SK-N-SH treated with all-trans-retinoic acid at 6 μM for 48 hours (cell line): ENCODE data around the gene PLPP7.

ENCODE experiments used
- ATAC-seq: fragments of 200-7000 bp; cut with Tn5 transposase; 3 replicates; pipeline ENCODE4 v1.9.1; 2020; ENCODE audit warnings: mild to moderate bottlenecking, moderate library complexity
- ARNTL ChIP-seq: fragments of 450-650 bp; formaldehyde crosslinking; IDR thresholded peaks from 2 replicates; pipeline ENCODE4 v1.5.0; 2020; ENCODE audit warnings: low read depth, mild to moderate bottlenecking, moderate library complexity, borderline replicate concordance
- BACH2 ChIP-seq: fragments of 250-450 bp; sonication (Bioruptor Pico); IDR thresholded peaks from 2 replicates; pipeline ENCODE4 v1.9.0; 2021; ENCODE audit warnings: mild to moderate bottlenecking, borderline replicate concordance
- CSDC2 ChIP-seq: fragments of 250-450 bp; sonication (Bioruptor Pico); IDR thresholded peaks from 2 replicates; pipeline ENCODE4 v1.5.0; 2020; ENCODE audit warnings: mild to moderate bottlenecking, moderate library complexity
- ESRRG ChIP-seq: fragments of 250-450 bp; sonication (Bioruptor Pico); IDR thresholded peaks from 2 replicates; pipeline ENCODE4 v1.6.1; 2021; ENCODE audit warnings: mild to moderate bottlenecking
- GLIS3 ChIP-seq: fragments of 250-450 bp; sonication (Bioruptor Pico); IDR thresholded peaks from 2 replicates; pipeline ENCODE4 v1.5.0; 2020; ENCODE audit warnings: mild to moderate bottlenecking, moderate library complexity
- ISL1 ChIP-seq: fragments of 250-450 bp; sonication (Bioruptor Pico); IDR thresholded peaks from 2 replicates; pipeline ENCODE4 v2.1.2; 2022; ENCODE audit warnings: mild to moderate bottlenecking, moderate library complexity
- PPARA ChIP-seq: fragments of 250-450 bp; sonication (Bioruptor Pico); IDR thresholded peaks from 2 replicates; pipeline ENCODE4 v1.5.0; 2020; ENCODE audit warnings: mild to moderate bottlenecking, borderline replicate concordance
- RARB ChIP-seq: fragments of 250-450 bp; sonication (Bioruptor Pico); IDR thresholded peaks from 2 replicates; pipeline ENCODE4 v1.8.0; 2021; ENCODE audit warnings: mild to moderate bottlenecking, moderate library complexity
- SNAI2 ChIP-seq: fragments of 250-450 bp; sonication (Bioruptor Pico); IDR thresholded peaks from 2 replicates; pipeline ENCODE4 v1.5.0; 2020; ENCODE audit warnings: mild to moderate bottlenecking, moderate library complexity
- TCF4 ChIP-seq: fragments of 250-450 bp; sonication (Bioruptor Pico); IDR thresholded peaks from 2 replicates; pipeline ENCODE4 v1.8.0; 2021; ENCODE audit warnings: mild to moderate bottlenecking, moderate library complexity, borderline replicate concordance
- ZC3H10 ChIP-seq: fragments of 250-450 bp; sonication (Bioruptor Pico); IDR thresholded peaks from 2 replicates; pipeline ENCODE4 v1.5.1; 2021; ENCODE audit warnings: mild to moderate bottlenecking, moderate library complexity
- ZFP3 ChIP-seq: fragments of 250-450 bp; sonication (Bioruptor Pico); IDR thresholded peaks from 2 replicates; pipeline ENCODE4 v1.5.0; 2020; ENCODE audit warnings: mild to moderate bottlenecking, moderate library complexity
- ZNF565 ChIP-seq: fragments of 450-650 bp; formaldehyde crosslinking; conservative IDR thresholded peaks from 2 replicates; pipeline ENCODE4 v1.5.0; 2020; ENCODE audit warnings: low read depth, mild to moderate bottlenecking, moderate library complexity
- ZNF70 ChIP-seq: fragments of 450-650 bp; formaldehyde crosslinking; IDR thresholded peaks from 2 replicates; pipeline ENCODE4 v1.5.0; 2020; ENCODE audit warnings: mild to moderate bottlenecking, moderate library complexity
- ZNF8 ChIP-seq: fragments of 450-650 bp; formaldehyde crosslinking; IDR thresholded peaks from 2 replicates; pipeline ENCODE4 v1.5.0; 2020; ENCODE audit warnings: mild to moderate bottlenecking, moderate library complexity
- TF ChIP-seq, protein P1 (sequence below): fragments of 250-450 bp; sonication (Bioruptor Pico); IDR thresholded peaks from 2 replicates; pipeline ENCODE4 v1.8.0; 2021; ENCODE audit warnings: low read depth, mild to moderate bottlenecking, moderate library complexity, borderline replicate concordance
- TF ChIP-seq, protein P2 (sequence below): fragments of 250-450 bp; sonication (Bioruptor Pico); IDR thresholded peaks from 2 replicates; pipeline ENCODE4 v1.5.1; 2020; ENCODE audit warnings: low read depth, mild to moderate bottlenecking, moderate library complexity
- TF ChIP-seq, protein P3 (sequence below): fragments of 250-450 bp; sonication (Bioruptor Pico); IDR thresholded peaks from 2 replicates; pipeline ENCODE4 v1.5.0; 2020; ENCODE audit warnings: mild to moderate bottlenecking, moderate library complexity
- TF ChIP-seq, protein P4 (sequence below): fragments of 250-450 bp; sonication (Bioruptor Pico); IDR thresholded peaks from 2 replicates; pipeline ENCODE4 v1.8.0; 2020; ENCODE audit warnings: mild to moderate bottlenecking, moderate library complexity, borderline replicate concordance
- TF ChIP-seq, protein P5 (sequence below): fragments of 250-450 bp; sonication (Bioruptor Pico); IDR thresholded peaks from 2 replicates; pipeline ENCODE4 v1.5.1; 2021; ENCODE audit warnings: mild to moderate bottlenecking, moderate library complexity

The PLPP7 gene

DNA sequence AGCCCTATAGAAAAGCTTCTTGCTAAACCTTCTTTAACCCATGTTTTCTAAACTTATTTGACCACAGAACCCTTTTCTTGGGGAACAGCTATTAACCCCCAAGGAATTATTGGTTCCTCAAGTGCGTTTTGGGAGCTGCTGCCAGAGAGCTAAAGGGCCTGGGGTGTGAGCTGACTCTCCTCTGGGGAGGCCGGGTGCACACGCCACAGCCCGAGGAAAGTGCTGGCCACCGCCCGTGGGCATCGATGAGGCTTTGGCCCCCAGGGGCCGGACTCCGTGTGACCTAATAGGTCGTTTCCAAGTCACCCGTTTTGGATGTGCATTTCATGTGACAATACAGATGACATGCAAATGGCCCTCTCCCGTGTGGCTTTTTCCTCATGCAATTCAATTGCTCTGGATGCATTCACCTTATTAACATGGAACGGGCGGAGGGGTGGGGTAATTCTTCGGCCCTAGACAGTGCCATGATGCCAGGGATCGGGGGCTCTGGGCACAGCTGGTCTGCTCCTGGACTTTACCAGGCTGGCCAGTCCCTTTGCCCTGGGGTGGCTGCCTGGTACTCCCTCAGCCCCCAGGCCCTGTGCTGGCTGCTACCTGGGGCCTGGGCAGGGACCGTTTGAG is 19.5 kb downstream of the PLPP7 start (continued):
- TF ChIP-seq ZNF565 (CRISPR knock-in tag) = no peak
- TF ChIP-seq, protein P1, sequence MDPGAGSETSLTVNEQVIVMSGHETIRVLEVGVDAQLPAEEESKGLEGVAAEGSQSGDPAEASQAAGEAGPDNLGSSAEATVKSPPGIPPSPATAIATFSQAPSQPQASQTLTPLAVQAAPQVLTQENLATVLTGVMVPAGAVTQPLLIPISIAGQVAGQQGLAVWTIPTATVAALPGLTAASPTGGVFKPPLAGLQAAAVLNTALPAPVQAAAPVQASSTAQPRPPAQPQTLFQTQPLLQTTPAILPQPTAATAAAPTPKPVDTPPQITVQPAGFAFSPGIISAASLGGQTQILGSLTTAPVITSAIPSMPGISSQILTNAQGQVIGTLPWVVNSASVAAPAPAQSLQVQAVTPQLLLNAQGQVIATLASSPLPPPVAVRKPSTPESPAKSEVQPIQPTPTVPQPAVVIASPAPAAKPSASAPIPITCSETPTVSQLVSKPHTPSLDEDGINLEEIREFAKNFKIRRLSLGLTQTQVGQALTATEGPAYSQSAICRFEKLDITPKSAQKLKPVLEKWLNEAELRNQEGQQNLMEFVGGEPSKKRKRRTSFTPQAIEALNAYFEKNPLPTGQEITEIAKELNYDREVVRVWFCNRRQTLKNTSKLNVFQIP (CRISPR knock-in tag) = no peak

DNA sequence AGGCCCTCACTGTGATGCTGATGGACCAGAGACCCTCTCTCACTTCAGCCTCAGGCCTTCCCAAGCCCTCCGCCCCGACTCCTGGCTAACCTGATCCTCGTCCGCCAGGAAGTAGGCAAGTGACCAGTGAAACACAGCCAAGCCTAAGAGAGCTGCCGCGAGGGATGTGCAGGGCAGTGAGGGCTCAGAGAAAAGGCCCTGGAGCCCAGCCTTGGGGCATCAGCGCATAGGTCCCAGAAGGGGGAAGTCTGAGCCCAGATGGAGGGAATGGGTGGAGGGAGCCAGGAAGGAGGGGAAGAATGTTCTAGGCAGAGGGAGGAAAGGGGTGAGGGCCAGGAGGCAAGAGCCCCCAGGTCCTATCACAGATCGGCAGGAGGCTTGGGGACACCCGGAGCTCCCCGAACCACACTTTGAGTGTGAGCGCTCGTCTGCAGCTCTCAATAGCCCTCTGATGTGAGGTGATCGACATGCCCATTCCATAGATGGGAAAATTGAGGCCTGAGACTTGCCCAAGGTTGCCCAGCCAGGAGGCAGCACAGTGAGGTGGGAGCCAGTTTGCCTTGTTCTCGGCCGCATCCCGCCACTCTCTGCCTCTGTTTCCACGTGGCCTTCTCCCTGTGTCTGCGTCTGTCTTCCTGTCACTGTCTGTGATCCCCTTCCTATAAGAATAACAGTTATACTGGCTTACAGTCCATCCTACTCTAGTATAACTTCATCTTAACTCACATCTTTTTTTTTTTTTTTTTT is 20.2 kb downstream of the PLPP7 start:
- TF ChIP-seq, protein P2, sequence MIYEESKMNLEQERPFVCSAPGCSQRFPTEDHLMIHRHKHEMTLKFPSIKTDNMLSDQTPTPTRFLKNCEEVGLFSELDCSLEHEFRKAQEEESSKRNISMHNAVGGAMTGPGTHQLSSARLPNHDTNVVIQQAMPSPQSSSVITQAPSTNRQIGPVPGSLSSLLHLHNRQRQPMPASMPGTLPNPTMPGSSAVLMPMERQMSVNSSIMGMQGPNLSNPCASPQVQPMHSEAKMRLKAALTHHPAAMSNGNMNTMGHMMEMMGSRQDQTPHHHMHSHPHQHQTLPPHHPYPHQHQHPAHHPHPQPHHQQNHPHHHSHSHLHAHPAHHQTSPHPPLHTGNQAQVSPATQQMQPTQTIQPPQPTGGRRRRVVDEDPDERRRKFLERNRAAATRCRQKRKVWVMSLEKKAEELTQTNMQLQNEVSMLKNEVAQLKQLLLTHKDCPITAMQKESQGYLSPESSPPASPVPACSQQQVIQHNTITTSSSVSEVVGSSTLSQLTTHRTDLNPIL (CRISPR knock-in tag) = no peak
- TF ChIP-seq ZNF70 (CRISPR knock-in tag) (no peak), ARNTL (CRISPR knock-in tag) (no peak), RARB (CRISPR knock-in tag) (no peak), ISL1 (no peak), PPARA (CRISPR knock-in tag) (no peak), ZNF8 (CRISPR knock-in tag) (no peak), ESRRG (CRISPR knock-in tag) (no peak), GLIS3 (CRISPR knock-in tag) (no peak), ZC3H10 (CRISPR knock-in tag) (no peak), BACH2 (no peak)
- TF ChIP-seq, protein P1 (CRISPR knock-in tag) = no peak
- TF ChIP-seq, protein P3, sequence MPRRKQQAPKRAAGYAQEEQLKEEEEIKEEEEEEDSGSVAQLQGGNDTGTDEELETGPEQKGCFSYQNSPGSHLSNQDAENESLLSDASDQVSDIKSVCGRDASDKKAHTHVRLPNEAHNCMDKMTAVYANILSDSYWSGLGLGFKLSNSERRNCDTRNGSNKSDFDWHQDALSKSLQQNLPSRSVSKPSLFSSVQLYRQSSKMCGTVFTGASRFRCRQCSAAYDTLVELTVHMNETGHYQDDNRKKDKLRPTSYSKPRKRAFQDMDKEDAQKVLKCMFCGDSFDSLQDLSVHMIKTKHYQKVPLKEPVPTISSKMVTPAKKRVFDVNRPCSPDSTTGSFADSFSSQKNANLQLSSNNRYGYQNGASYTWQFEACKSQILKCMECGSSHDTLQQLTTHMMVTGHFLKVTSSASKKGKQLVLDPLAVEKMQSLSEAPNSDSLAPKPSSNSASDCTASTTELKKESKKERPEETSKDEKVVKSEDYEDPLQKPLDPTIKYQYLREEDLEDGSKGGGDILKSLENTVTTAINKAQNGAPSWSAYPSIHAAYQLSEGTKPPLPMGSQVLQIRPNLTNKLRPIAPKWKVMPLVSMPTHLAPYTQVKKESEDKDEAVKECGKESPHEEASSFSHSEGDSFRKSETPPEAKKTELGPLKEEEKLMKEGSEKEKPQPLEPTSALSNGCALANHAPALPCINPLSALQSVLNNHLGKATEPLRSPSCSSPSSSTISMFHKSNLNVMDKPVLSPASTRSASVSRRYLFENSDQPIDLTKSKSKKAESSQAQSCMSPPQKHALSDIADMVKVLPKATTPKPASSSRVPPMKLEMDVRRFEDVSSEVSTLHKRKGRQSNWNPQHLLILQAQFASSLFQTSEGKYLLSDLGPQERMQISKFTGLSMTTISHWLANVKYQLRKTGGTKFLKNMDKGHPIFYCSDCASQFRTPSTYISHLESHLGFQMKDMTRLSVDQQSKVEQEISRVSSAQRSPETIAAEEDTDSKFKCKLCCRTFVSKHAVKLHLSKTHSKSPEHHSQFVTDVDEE = no peak
- ATAC-seq = no peak

DNA sequence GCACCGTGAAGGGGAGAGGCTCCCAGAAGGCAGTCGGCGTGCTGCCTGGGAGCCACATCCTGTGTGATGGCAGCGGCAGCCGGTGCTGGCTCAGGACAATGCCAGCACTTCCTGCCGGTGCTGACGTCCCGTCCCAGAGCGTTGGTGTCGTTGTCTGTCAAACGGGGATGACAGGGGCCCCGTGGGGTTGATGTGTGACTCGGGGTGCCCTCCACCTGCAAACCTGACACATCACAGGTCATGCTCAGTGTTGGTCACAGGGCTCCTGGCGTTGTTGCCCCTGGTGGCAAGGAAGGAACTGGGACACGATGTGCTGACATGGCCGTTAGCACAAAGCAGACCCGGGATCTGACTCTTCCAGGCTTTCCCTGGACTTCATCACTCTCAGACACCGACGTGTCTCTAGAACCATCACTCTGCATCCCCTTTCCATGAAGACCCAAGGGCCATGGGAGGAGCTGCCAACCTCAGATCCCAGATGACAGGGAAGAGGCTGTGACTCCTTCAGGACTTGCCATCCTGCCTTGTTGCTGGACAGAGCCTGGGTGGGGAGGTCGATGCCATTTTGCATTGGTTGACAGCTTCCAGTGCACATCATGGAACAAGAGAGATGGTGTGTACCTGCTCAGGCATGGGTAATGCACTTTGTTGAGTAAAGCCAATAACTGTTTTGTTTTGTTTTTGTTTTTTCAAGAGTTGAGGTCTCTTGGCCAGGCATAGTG is 21.5 kb downstream of the PLPP7 start:
- no peak; the same call in 2 of the 3 replicates for ATAC-seq
- TF ChIP-seq ZFP3 (CRISPR knock-in tag) = no peak
- TF ChIP-seq, protein P4, sequence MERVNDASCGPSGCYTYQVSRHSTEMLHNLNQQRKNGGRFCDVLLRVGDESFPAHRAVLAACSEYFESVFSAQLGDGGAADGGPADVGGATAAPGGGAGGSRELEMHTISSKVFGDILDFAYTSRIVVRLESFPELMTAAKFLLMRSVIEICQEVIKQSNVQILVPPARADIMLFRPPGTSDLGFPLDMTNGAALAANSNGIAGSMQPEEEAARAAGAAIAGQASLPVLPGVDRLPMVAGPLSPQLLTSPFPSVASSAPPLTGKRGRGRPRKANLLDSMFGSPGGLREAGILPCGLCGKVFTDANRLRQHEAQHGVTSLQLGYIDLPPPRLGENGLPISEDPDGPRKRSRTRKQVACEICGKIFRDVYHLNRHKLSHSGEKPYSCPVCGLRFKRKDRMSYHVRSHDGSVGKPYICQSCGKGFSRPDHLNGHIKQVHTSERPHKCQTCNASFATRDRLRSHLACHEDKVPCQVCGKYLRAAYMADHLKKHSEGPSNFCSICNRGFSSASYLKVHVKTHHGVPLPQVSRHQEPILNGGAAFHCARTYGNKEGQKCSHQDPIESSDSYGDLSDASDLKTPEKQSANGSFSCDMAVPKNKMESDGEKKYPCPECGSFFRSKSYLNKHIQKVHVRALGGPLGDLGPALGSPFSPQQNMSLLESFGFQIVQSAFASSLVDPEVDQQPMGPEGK (CRISPR knock-in tag) = no peak
- TF ChIP-seq TCF4 = no peak
- TF ChIP-seq ZC3H10 (CRISPR knock-in tag) = no peak
- no peak for TF ChIP-seq ZNF70 (CRISPR knock-in tag)
- TF ChIP-seq, protein P2 (CRISPR knock-in tag) = no peak
- TF ChIP-seq RARB (CRISPR knock-in tag) = no peak
- TF ChIP-seq ZNF8 (CRISPR knock-in tag) = no peak
- TF ChIP-seq, protein P1 (CRISPR knock-in tag) = no peak
- TF ChIP-seq ESRRG (CRISPR knock-in tag) = no peak
- no peak for TF ChIP-seq ISL1
- TF ChIP-seq, protein P5, sequence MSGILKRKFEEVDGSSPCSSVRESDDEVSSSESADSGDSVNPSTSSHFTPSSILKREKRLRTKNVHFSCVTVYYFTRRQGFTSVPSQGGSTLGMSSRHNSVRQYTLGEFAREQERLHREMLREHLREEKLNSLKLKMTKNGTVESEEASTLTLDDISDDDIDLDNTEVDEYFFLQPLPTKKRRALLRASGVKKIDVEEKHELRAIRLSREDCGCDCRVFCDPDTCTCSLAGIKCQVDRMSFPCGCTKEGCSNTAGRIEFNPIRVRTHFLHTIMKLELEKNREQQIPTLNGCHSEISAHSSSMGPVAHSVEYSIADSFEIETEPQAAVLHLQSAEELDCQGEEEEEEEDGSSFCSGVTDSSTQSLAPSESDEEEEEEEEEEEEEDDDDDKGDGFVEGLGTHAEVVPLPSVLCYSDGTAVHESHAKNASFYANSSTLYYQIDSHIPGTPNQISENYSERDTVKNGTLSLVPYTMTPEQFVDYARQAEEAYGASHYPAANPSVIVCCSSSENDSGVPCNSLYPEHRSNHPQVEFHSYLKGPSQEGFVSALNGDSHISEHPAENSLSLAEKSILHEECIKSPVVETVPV (CRISPR knock-in tag) = no peak
- TF ChIP-seq CSDC2 (CRISPR knock-in tag) = no peak
- TF ChIP-seq SNAI2 (CRISPR knock-in tag) = no peak
